Measurements from ENCODE around the gene PTPRM. TPM values are rescaled to one million over a fixed set of nuclear protein-coding genes. Genes with fewer than 3 reads are reported as not detected.
A peak's percentile ranks its signal among the peaks of the same experiment; 100 is the strongest.

Gene PTPRM
- total and polyA plus RNA-seq, 9 donors: 61.7 to 91.5 (median 66.4) TPM

- Histone ChIP-seq H3K4me3 (ENCODE audit: low read length) (no peak overlapping the region), H3K27me3 (ENCODE audit: control insufficient read depth, insufficient read depth, low read length) (no peaks in the 10 kb centered on the region), H3K9me3 (replicated peaks; ENCODE audit: control insufficient read depth, low read depth, low read length) (no peaks in the 10 kb centered on the region), H3K27ac (ENCODE audit: low read length) (no peak overlapping the region), H3K4me1 (ENCODE audit: control insufficient read depth, insufficient read depth, low read length) (peaks cover 12% of the 10 kb centered on the region), H3K36me3 (ENCODE audit: control insufficient read depth, insufficient read depth, low read length) (no peaks in the 10 kb centered on the region)
- DNase-seq: no peak
- no CpG with 5 or more reads among the region's 4 CpGs for WGBS (ENCODE audit: insufficient coverage)
These were observed 111.7 kb downstream of the PTPRM start for GRCh38 chr18:7678801-7679200.

- Histone ChIP-seq H3K9me3 (replicated peaks; ENCODE audit: control insufficient read depth, low read depth, low read length) (no peaks in the 10 kb centered on the region), H3K27ac (ENCODE audit: low read length) (no peak overlapping the region), H3K27me3 (ENCODE audit: control insufficient read depth, insufficient read depth, low read length) (no peaks in the 10 kb centered on the region), H3K4me1 (ENCODE audit: control insufficient read depth, insufficient read depth, low read length) (peaks cover 10% of the 10 kb centered on the region), H3K4me3 (ENCODE audit: low read length) (no peak overlapping the region), H3K36me3 (ENCODE audit: control insufficient read depth, insufficient read depth, low read length) (no peaks in the 10 kb centered on the region)
- no CpG with 5 or more reads among the region's 3 CpGs for WGBS (ENCODE audit: insufficient coverage)
- DNase-seq: no peak
These were observed 114.2 kb downstream of the PTPRM start for GRCh38 chr18:7681298-7681697.

GRCh38 chr18:7682321-7682720 lies 115.2 kb downstream of the PTPRM start:
- no peak for DNase-seq
- Histone ChIP-seq H3K36me3 (ENCODE audit: control insufficient read depth, insufficient read depth, low read length) (no peaks in the 10 kb centered on the region), H3K4me3 (ENCODE audit: low read length) (no peak overlapping the region), H3K4me1 (ENCODE audit: control insufficient read depth, insufficient read depth, low read length) (peaks cover 6% of the 10 kb centered on the region), H3K9me3 (replicated peaks; ENCODE audit: control insufficient read depth, low read depth, low read length) (no peaks in the 10 kb centered on the region), H3K27ac (ENCODE audit: low read length) (no peak overlapping the region), H3K27me3 (ENCODE audit: control insufficient read depth, insufficient read depth, low read length) (no peaks in the 10 kb centered on the region)

- Histone ChIP-seq H3K4me3 (ENCODE audit: low read length) (no peak overlapping the region), H3K27me3 (ENCODE audit: control insufficient read depth, insufficient read depth, low read length) (no peaks in the 10 kb centered on the region), H3K4me1 (ENCODE audit: control insufficient read depth, insufficient read depth, low read length) (no peaks in the 10 kb centered on the region), H3K9me3 (replicated peaks; ENCODE audit: control insufficient read depth, low read depth, low read length) (no peaks in the 10 kb centered on the region), H3K36me3 (ENCODE audit: control insufficient read depth, insufficient read depth, low read length) (no peaks in the 10 kb centered on the region), H3K27ac (ENCODE audit: low read length) (no peak overlapping the region)
- whole genome bisulfite sequencing (ENCODE audit: insufficient coverage): 100% methylated on average over 1 of the region's 3 CpGs
- DNase-seq: no peak
These were observed 116.6 kb downstream of the PTPRM start for GRCh38 chr18:7683753-7684152.

GRCh38 chr18:7684357-7684756 lies 117.2 kb downstream of the PTPRM start:
- Histone ChIP-seq H3K9me3 (replicated peaks; ENCODE audit: control insufficient read depth, low read depth, low read length) (no peaks in the 10 kb centered on the region), H3K36me3 (ENCODE audit: control insufficient read depth, insufficient read depth, low read length) (no peaks in the 10 kb centered on the region), H3K27ac (ENCODE audit: low read length) (no peak overlapping the region), H3K27me3 (ENCODE audit: control insufficient read depth, insufficient read depth, low read length) (no peaks in the 10 kb centered on the region), H3K4me3 (ENCODE audit: low read length) (no peak overlapping the region), H3K4me1 (ENCODE audit: control insufficient read depth, insufficient read depth, low read length) (no peaks in the 10 kb centered on the region)
- DNase-seq: no peak
- no CpG with 5 or more reads among the region's 4 CpGs for WGBS (ENCODE audit: insufficient coverage)

GRCh38 chr18:7684966-7685365 lies 117.8 kb downstream of the PTPRM start:
- Histone ChIP-seq H3K36me3 (ENCODE audit: control insufficient read depth, insufficient read depth, low read length) (no peaks in the 10 kb centered on the region), H3K27me3 (ENCODE audit: control insufficient read depth, insufficient read depth, low read length) (no peaks in the 10 kb centered on the region), H3K4me1 (ENCODE audit: control insufficient read depth, insufficient read depth, low read length) (no peaks in the 10 kb centered on the region), H3K27ac (ENCODE audit: low read length) (no peak overlapping the region), H3K4me3 (ENCODE audit: low read length) (no peak overlapping the region), H3K9me3 (replicated peaks; ENCODE audit: control insufficient read depth, low read depth, low read length) (no peaks in the 10 kb centered on the region)
- DNase-seq: no peak
- no CpG with 5 or more reads among the region's 3 CpGs for WGBS (ENCODE audit: insufficient coverage)

- H3K36me3 ChIP-seq (ENCODE audit: control insufficient read depth, insufficient read depth, low read length): no peaks in the 10 kb centered on the region
- WGBS (ENCODE audit: insufficient coverage): no CpG with 5 or more reads among the region's 1 CpG
- no peak overlapping the region for H3K4me3 ChIP-seq (ENCODE audit: low read length)
- no peaks in the 10 kb centered on the region for H3K4me1 ChIP-seq (ENCODE audit: control insufficient read depth, insufficient read depth, low read length)
- H3K27me3 ChIP-seq (ENCODE audit: control insufficient read depth, insufficient read depth, low read length): no peaks in the 10 kb centered on the region
- no peak for DNase-seq
- H3K27ac ChIP-seq (ENCODE audit: low read length): no peak overlapping the region
- H3K9me3 ChIP-seq (replicated peaks; ENCODE audit: control insufficient read depth, low read depth, low read length): no peaks in the 10 kb centered on the region
These were observed 119.2 kb downstream of the PTPRM start for GRCh38 chr18:7686278-7686677.

GRCh38 chr18:7688580-7688979 lies 121.5 kb downstream of the PTPRM start:
- no peaks in the 10 kb centered on the region for H3K4me1 ChIP-seq (ENCODE audit: control insufficient read depth, insufficient read depth, low read length)
- no peak overlapping the region for H3K4me3 ChIP-seq (ENCODE audit: low read length)
- H3K27ac ChIP-seq (ENCODE audit: low read length): no peak overlapping the region
- WGBS (ENCODE audit: insufficient coverage): no CpG with 5 or more reads among the region's 3 CpGs
- no peaks in the 10 kb centered on the region for H3K27me3 ChIP-seq (ENCODE audit: control insufficient read depth, insufficient read depth, low read length)
- H3K9me3 ChIP-seq (replicated peaks; ENCODE audit: control insufficient read depth, low read depth, low read length): no peaks in the 10 kb centered on the region
- DNase-seq: no peak
- no peaks in the 10 kb centered on the region for H3K36me3 ChIP-seq (ENCODE audit: control insufficient read depth, insufficient read depth, low read length)

GRCh38 chr18:7691206-7691605 lies 124.1 kb downstream of the PTPRM start:
- no CpG with 5 or more reads among the region's 3 CpGs for WGBS (ENCODE audit: insufficient coverage)
- Histone ChIP-seq H3K4me1 (ENCODE audit: control insufficient read depth, insufficient read depth, low read length) (no peaks in the 10 kb centered on the region), H3K36me3 (ENCODE audit: control insufficient read depth, insufficient read depth, low read length) (no peaks in the 10 kb centered on the region), H3K27ac (ENCODE audit: low read length) (no peak overlapping the region), H3K4me3 (ENCODE audit: low read length) (no peak overlapping the region), H3K9me3 (replicated peaks; ENCODE audit: control insufficient read depth, low read depth, low read length) (no peaks in the 10 kb centered on the region), H3K27me3 (ENCODE audit: control insufficient read depth, insufficient read depth, low read length) (no peaks in the 10 kb centered on the region)
- DNase-seq: no peak

GRCh38 chr18:7696780-7697179 lies 129.7 kb downstream of the PTPRM start:
- peak; percentile 77 for DNase-seq
- no peaks in the 10 kb centered on the region for H3K27me3 ChIP-seq (ENCODE audit: control insufficient read depth, insufficient read depth, low read length)
- no peak overlapping the region for H3K4me3 ChIP-seq (ENCODE audit: low read length)
- no peaks in the 10 kb centered on the region for H3K4me1 ChIP-seq (ENCODE audit: control insufficient read depth, insufficient read depth, low read length)
- no CpG with 5 or more reads among the region's 3 CpGs for WGBS (ENCODE audit: insufficient coverage)
- H3K27ac ChIP-seq (ENCODE audit: low read length): no peak overlapping the region
- H3K9me3 ChIP-seq (replicated peaks; ENCODE audit: control insufficient read depth, low read depth, low read length): no peaks in the 10 kb centered on the region
- no peaks in the 10 kb centered on the region for H3K36me3 ChIP-seq (ENCODE audit: control insufficient read depth, insufficient read depth, low read length)

- no CpG with 5 or more reads among the region's 2 CpGs for WGBS (ENCODE audit: insufficient coverage)
- no peak overlapping the region for H3K27ac ChIP-seq (ENCODE audit: low read length)
- DNase-seq: no peak
- H3K36me3 ChIP-seq (ENCODE audit: control insufficient read depth, insufficient read depth, low read length): no peaks in the 10 kb centered on the region
- no peaks in the 10 kb centered on the region for H3K4me1 ChIP-seq (ENCODE audit: control insufficient read depth, insufficient read depth, low read length)
- no peak overlapping the region for H3K4me3 ChIP-seq (ENCODE audit: low read length)
- H3K9me3 ChIP-seq (replicated peaks; ENCODE audit: control insufficient read depth, low read depth, low read length): no peaks in the 10 kb centered on the region
- no peaks in the 10 kb centered on the region for H3K27me3 ChIP-seq (ENCODE audit: control insufficient read depth, insufficient read depth, low read length)
These were observed 130.2 kb downstream of the PTPRM start for GRCh38 chr18:7697306-7697705.

Measured in muscle of leg (tissue), 11 donors.